ENCODE data around the gene GPER1. TPM values are rescaled to one million over a fixed set of nuclear protein-coding genes. Genes with fewer than 3 reads are reported as not detected.

GPER1 gene
- total RNA-seq, 2 experiments from 2014 or later = 34.9 to 75.9 TPM

- no peak overlapping the region for H3K4me3 ChIP-seq (ENCODE audit: low read depth, low read length, poor library complexity, severe bottlenecking)
- no TSS peak for BruUV-seq (replicated peaks)
- ChIA-PET POLR2A (interaction anchor here (1.3 to 2.1 kb wide), 2 partner anchors 18 to 25 kb away, joined by 5 to 10 read pairs; no protein-coding TSS in a partner anchor), CTCF (ENCODE audit: unreplicated experiment) (no interaction called here)
- H2AFZ ChIP-seq (ENCODE audit: low read length) = no peak overlapping the region
- H3K27ac ChIP-seq (ENCODE audit: low read depth, low read length, poor library complexity, severe bottlenecking) = peak overlapping the region; percentile 66
- H3K4me1 ChIP-seq (ENCODE audit: insufficient read depth, low read length, poor library complexity, severe bottlenecking) = peaks cover 77% of the 10 kb centered on the region
- no peaks in the 10 kb centered on the region for H3K9me3 ChIP-seq (ENCODE audit: low read length)
- intact Hi-C loops (cut with micrococcal nuclease; ENCODE audit: unreplicated experiment) = no loop called here
- TF ChIP-seq, protein P1, sequence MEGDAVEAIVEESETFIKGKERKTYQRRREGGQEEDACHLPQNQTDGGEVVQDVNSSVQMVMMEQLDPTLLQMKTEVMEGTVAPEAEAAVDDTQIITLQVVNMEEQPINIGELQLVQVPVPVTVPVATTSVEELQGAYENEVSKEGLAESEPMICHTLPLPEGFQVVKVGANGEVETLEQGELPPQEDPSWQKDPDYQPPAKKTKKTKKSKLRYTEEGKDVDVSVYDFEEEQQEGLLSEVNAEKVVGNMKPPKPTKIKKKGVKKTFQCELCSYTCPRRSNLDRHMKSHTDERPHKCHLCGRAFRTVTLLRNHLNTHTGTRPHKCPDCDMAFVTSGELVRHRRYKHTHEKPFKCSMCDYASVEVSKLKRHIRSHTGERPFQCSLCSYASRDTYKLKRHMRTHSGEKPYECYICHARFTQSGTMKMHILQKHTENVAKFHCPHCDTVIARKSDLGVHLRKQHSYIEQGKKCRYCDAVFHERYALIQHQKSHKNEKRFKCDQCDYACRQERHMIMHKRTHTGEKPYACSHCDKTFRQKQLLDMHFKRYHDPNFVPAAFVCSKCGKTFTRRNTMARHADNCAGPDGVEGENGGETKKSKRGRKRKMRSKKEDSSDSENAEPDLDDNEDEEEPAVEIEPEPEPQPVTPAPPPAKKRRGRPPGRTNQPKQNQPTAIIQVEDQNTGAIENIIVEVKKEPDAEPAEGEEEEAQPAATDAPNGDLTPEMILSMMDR (conservative IDR thresholded peaks at IDR 0.05; ENCODE audit: low read length) = no peak
- no peak for TF ChIP-seq EZH2phosphoT487 (IDR thresholded peaks at IDR 0.05; ENCODE audit: borderline replicate concordance, low read depth, low read length)
- peak overlapping the region; percentile 64 for H3K4me2 ChIP-seq (ENCODE audit: low read length)
- H3K36me3 ChIP-seq (ENCODE audit: insufficient read depth, low read length) = no peaks in the 10 kb centered on the region
- H3K9me2 ChIP-seq (ENCODE audit: insufficient read depth, low read length) = no peaks in the 10 kb centered on the region
- no peaks in the 10 kb centered on the region for H3K79me2 ChIP-seq (ENCODE audit: insufficient read depth, low read depth, low read length)
- no peaks in the 10 kb centered on the region for H4K20me1 ChIP-seq (ENCODE audit: insufficient read depth, low read length)
- no peak for DNase-seq (ENCODE audit: low spot score)
Measured at GRCh38 chr7:1061180-1061579, 26.7 kb upstream of the GPER1 start.

DNA sequence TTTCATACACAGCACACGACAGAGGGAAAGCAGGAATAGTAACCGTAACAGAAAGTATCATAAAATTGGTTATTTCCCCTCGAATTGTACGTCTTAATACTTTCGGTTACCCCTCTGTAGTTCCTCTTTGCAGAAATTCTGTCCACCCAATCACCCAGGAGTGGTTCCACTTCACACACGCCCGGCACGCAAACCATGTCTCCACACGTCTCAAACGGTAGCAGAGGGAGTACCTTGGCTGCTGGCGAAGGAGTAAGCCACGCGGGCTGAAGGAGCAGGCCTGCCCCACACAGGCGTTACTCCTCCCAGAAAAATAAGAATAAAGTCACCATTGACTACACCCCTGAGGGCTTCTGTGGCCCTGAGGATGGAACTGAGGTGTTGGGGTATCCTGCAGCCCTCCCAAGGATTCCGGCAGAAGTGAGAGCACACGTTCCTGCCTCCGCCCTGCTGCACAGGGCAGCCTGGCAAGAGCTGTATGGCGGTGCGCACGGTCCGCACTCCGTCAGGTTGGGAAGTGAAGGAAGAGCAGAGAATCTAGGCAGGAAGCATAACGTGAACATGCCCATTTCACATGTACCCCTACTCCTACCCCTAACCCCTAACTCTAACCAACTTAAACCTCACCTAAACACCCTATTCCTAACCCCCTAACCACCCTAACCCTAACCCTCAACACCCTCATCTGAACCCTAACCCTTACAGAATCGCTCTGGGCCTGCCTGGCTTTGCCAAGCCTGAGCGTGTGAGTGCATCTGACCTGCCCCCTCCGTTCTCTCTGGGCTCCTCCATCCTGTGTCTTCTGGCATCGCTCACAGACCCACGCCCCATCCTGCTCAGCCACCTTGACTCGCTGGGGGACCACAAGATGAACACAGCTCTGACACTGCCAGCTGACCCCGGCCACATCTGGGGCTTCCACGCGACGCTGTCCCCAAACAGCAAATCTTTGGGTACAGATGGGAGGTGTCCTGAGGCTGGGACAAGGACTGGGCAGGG, 25.3 kb upstream of the GPER1 start:
- Histone ChIP-seq H3K4me3 (ENCODE audit: low read depth, low read length, poor library complexity, severe bottlenecking) (no peak overlapping the region), H3K27ac (ENCODE audit: low read depth, low read length, poor library complexity, severe bottlenecking) (peak overlapping the region; percentile 66), H4K20me1 (ENCODE audit: insufficient read depth, low read length) (no peaks in the 10 kb centered on the region), H2AFZ (ENCODE audit: low read length) (no peak overlapping the region; the same call in 1 of the 2 replicates), H3K4me1 (ENCODE audit: insufficient read depth, low read length, poor library complexity, severe bottlenecking) (peaks cover 73% of the 10 kb centered on the region), H3K36me3 (ENCODE audit: insufficient read depth, low read length) (no peaks in the 10 kb centered on the region), H3K79me2 (ENCODE audit: insufficient read depth, low read depth, low read length) (no peaks in the 10 kb centered on the region), H3K9me3 (ENCODE audit: low read length) (no peaks in the 10 kb centered on the region), H3K4me2 (ENCODE audit: low read length) (peak overlapping the region; percentile 64), H3K9me2 (ENCODE audit: insufficient read depth, low read length) (no peaks in the 10 kb centered on the region)
- POLR2A ChIA-PET = no interaction called here
- TSS peak; percentile 84 for BruUV-seq (replicated peaks)
- CTCF ChIA-PET (ENCODE audit: unreplicated experiment) = no interaction called here
- DNase-seq (ENCODE audit: low spot score) = peak; percentile 58
- intact Hi-C loops (cut with micrococcal nuclease; ENCODE audit: unreplicated experiment) = no loop called here
- TF ChIP-seq, protein P1 (conservative IDR thresholded peaks at IDR 0.05; ENCODE audit: low read length) = no peak
- TF ChIP-seq EZH2phosphoT487 (IDR thresholded peaks at IDR 0.05; ENCODE audit: borderline replicate concordance, low read depth, low read length) = no peak

DNA sequence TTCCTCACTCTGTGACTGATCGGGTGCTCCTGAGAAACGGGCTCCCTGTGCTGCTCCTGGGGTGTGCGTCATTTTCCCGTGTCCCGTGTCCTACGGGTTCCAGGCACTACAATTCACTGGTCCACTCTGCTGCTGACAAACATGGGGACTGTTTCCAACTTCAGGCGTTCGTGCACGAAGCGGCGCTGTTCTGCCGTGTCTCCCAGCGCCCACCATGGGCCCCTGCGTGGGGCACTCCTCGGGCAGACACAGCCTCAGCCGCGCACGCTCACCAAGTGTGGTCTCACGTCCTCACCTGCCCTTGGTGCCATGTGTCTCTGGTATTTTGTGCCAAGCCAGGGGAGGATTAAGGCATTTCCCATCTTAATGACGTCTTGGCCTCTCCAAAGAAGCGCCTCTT, 24.6 kb upstream of the GPER1 start:
- peaks cover 66% of the 10 kb centered on the region for H3K4me1 ChIP-seq (ENCODE audit: insufficient read depth, low read length, poor library complexity, severe bottlenecking)
- DNase-seq (ENCODE audit: low spot score) = no peak
- BruUV-seq (replicated peaks) = no TSS peak
- no peaks in the 10 kb centered on the region for H3K9me2 ChIP-seq (ENCODE audit: insufficient read depth, low read length)
- H3K36me3 ChIP-seq (ENCODE audit: insufficient read depth, low read length) = no peaks in the 10 kb centered on the region
- TF ChIP-seq, protein P1 (conservative IDR thresholded peaks at IDR 0.05; ENCODE audit: low read length) = no peak
- intact Hi-C loops (cut with micrococcal nuclease; ENCODE audit: unreplicated experiment) = no loop called here
- H3K27ac ChIP-seq (ENCODE audit: low read depth, low read length, poor library complexity, severe bottlenecking) = no peak overlapping the region
- H3K9me3 ChIP-seq (ENCODE audit: low read length) = no peaks in the 10 kb centered on the region
- H4K20me1 ChIP-seq (ENCODE audit: insufficient read depth, low read length) = no peaks in the 10 kb centered on the region
- H3K4me2 ChIP-seq (ENCODE audit: low read length) = no peak overlapping the region
- POLR2A ChIA-PET = no interaction called here
- CTCF ChIA-PET (ENCODE audit: unreplicated experiment) = no interaction called here
- no peak overlapping the region for H3K4me3 ChIP-seq (ENCODE audit: low read depth, low read length, poor library complexity, severe bottlenecking)
- no peaks in the 10 kb centered on the region for H3K79me2 ChIP-seq (ENCODE audit: insufficient read depth, low read depth, low read length)
- H2AFZ ChIP-seq (ENCODE audit: low read length) = no peak overlapping the region

Measured in OCI-LY7 (cell line).